Raji (cell line): Measurements from ENCODE around the gene SAMHD1.

ENCODE experiments used
- POLR2A ChIP-seq: IDR thresholded peaks from 2 replicates; pipeline ENCODE4 v1.6.1; 2011; ENCODE audit warnings: low read depth, low read length, control low read depth; ENCODE audit not compliant: insufficient read depth

SAMHD1 gene

DNA sequence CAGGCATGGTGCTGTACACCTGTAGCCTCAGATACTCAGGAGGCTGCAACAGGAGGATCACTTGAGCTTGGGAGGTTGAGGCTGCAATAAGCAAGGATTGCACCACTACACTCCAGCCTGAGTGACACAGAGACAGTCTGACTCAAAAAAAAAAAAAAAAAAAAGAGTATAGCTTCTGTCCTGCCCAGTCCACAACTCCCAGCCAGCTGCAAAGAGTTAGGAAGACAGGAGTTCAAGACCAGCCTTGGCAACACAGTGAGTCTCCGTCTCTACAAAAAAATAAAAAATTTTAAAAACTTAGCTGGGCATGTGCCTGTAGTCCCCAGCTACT, 103.8 kb downstream of the SAMHD1 start:
- TF ChIP-seq POLR2A = no peak

DNA sequence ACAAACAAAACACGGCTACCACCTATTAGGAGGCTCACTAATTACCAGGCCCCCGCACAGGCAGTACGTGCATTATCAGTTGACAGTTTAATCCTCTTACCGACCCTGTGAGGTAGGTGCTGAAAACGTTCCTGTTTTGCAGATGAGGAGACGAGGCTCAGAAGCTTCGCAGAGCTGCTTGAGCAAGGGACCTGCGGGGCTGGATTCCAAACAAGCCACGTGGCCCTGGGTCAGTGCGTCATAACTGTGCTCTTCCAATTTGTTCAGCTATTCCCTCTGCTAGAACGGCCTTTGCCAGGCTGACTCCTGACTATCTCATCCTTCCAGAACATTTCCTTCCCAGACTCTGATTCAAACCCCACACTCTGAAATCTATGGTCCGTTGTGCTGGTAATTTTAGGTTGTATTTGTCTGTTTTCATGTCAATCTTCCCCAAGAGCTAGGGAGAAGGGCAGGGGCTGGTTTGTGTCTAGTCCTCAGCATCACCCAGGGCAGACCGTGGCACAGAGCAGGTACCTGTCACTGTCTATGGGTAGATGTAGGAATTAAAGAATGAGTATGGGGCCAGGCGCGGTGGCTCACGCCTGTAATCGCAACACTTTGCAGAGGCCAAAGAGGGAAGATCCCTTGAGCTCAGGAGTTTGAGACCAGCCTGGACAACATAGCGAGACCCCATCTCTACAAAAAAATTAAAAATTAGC, 104.3 kb downstream of the SAMHD1 start:
- TF ChIP-seq POLR2A = no peak

DNA sequence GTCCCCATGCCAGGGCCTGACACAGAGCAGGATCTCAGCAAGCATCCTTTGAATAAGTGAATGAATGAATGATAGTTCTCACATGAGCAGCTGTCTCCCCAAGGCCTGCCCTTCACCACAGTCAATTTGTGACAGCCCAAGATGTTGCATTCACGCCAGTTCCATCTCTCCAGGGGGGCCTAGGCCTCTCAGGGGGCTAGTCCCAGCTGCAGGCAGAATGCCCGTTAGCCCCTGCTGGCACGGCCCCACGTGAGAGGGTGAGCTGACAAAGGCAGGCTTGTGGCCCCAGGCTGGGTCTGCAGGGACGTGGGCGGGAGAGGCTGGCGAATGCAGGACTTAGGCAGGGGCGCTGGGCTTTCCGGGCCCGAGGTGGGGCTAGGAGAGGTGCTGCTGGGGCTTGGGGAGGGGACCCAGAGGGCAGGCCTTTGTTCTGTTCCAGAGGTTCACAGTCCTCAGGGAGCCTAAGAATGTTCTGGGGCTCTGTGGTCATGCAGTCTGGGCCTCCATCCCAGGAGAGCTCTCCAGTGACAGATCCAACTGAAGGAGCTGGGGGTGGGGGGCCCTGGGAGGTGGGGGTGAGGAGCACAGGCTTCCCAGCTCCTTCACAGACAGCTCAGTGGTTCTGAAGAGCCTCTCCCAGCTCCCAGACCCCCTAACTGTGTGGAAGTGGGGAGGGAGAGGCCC, 106.1 kb downstream of the SAMHD1 start:
- peak; percentile 31; the same call in 1 of the 2 replicates for TF ChIP-seq POLR2A
